HG03575 (cell line): Measurements from ENCODE around the gene R3HDM4.

ENCODE experiments used
- ATAC-seq: cut with Tn5 transposase; IDR thresholded peaks from one replicate; pipeline ENCODE4 v1.9.1; 2021; ENCODE audit not compliant: unreplicated experiment, insufficient number of reproducible peaks, low FRiP score; ENCODE audit errors: extremely low read depth

Gene R3HDM4

DNA sequence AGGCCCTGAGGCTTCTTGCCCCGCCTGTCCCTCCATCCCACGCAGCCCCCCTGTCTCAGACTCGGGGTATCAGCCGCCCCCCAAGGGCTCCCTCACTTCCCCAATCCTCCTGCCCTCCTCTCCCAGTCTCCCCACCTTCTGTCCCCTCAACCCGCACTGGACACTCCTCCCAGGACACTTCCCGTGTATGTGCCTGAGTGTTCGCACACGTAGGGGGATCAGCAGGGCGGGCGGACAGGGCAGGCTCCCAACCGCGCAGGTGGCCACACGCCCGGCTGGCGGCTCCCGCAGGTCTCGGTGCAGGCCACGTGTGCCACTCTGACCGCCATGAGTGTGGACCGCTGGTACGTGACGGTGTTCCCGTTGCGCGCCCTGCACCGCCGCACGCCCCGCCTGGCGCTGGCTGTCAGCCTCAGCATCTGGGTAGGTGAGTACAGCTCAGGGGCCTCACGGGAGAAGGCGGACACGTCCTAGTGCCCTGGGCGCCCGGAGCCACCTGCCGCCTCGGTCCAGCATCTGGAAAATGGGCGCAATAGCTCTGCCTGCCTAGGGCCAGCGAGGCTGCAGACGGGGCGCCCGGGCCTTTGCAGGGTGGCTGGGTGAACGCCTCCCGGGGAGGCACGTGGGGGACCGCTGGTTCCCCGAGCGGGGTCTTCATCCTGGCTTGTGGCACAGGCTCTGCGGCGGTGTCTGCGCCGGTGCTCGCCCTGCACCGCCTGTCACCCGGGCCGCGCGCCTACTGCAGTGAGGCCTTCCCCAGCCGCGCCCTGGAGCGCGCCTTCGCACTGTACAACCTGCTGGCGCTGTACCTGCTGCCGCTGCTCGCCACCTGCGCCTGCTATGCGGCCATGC is 6.4 kb upstream of the R3HDM4 start:
- no peak for ATAC-seq

DNA sequence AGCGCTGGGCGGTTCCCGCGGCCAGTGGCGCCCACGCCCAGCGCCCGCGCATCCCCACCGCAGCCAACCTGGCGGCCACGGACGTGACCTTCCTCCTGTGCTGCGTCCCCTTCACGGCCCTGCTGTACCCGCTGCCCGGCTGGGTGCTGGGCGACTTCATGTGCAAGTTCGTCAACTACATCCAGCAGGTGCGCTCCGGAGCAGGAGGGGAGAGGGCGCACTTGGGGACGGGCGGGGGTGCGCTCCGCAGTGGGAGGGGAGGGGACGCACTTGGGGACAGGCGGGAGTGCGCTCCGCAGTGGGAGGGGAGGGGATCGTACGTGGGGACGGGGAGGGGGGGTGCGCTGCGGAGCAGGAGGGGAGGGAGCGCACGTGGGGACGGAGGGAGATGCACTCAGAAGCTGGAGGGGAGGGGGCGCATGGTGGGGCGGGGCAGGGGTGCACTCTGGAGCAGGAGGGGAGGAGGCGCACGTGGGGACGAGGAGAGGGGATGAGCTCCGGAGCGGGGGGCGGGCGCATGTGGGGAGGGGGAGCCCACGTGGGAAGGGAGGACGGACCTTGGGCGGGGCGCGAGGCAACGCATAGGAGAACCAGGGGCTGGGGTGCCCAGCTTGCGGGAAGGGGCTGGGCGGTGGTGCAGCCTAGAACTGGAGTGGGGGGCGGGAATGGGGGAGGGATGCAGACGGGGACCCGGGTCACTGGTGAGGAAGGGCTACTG is 5.6 kb upstream of the R3HDM4 start:
- ATAC-seq: no peak

- no peak for ATAC-seq
Measured at GRCh38 chr19:918152-918437, 5.1 kb upstream of the R3HDM4 start.

DNA sequence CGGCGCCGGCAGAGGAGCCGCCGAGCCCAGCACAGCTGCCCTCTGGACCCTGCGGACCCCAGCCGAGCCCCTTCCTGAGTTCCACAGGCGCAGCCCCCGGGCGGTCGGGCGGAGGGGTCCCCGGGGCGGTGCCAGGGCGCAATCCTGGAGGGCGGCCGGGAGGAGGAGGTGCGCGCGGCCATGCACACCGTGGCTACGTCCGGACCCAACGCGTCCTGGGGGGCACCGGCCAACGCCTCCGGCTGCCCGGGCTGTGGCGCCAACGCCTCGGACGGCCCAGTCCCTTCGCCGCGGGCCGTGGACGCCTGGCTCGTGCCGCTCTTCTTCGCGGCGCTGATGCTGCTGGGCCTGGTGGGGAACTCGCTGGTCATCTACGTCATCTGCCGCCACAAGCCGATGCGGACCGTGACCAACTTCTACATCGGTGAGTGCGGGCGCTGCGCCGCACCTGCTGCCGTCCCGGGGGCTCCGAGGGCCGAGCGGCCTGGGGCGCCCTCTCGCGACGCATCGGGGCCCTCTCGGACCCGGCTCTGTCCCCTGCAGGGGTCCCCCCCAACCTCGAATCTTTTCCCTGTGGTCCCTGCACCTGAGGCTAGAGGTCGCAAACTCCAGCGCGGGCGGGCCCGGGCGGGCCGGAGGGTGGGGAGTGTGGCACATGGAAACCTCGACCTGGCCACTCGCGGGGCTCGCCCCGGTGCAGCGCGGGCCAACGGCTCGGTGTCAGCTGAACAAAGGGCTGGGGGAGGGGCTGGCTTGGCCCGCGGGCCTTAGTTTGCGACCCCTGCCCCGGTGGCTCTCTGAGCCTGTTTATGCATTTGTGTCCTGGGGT is 4.5 kb upstream of the R3HDM4 start, which contains the start of gene KISS1R:
Gene KISS1R, plus strand, starts transcription at position 11 of the 829 bp plus-strand sequence. Its CDS starts 170 bp downstream, at position 181.
- no peak for ATAC-seq

DNA sequence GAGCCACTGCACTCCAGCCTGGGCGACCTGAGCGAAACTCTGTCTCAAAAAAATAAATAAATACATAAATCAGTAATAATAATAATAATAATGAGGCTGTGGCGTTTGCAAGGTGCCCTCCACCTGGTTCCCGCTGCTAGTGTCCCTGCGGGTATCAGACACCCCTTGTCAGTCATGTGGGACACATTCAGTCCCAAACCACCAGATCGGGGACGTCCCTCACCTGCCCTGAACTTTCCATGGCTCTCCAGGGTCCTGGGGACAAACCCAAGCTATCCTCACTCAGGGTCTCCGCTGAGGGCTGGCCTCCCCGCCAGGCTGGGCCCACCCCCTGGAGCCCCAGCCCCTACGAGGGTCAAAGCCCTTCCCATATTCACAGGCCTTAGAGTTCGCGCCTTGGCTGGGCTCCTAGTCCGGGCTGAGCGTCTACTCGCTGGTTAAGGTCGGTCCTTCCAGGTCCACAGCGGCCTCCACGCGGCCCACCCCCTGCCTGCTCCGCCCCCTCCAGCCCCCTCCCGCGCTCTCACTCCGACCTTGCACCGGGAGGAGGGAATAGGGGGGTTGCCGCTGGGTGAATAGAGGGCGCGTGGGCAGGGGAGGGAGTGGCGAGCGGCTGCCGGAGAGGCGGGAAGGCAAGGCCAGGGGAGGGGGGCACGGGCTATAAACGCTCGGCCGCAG is 3.8 kb upstream of the R3HDM4 start:
- ATAC-seq: no peak

DNA sequence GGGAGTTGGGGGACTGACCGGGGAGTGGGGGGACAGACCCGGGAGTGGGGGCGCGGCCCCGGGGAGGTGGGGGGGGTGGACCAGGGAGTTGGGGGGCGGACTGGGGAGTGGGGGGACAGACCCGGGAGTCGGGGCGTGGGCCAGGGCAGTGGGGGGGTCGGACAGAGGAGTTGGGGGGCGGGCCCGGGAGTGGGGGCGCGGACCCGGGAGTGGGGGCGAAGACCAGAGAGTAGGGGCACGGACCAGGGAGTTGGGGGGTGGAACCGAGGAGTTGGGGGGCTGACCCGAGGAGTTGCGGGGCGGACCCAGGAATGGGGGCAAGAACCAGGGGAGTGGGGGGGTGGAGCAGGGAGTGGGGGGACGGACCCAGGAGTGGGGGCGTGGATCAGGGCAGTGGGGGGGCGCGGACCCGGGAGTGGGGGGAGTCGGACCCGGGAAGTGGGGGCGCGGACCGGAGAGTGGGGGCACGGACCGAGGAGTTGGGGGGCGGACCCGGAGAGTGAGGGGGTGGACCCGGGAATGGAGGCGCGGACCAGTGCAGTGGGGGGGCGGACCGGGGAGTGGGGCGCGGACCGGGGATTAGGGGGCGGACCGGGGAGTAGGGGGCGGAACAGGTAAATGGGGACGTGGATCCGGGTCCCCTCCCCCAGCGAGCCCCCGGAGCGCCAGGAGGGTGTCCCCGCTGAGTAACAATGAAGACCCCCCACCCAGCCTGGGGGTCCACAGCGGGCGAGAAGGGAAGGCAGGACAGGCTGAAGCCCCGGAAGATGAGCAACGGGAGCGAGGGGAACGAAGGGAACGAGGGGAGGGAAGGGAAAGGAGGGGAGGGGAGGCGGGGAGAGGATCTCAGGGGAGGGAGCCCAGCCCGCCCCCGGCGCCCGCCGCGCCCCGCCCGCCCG is 589 bp downstream of the R3HDM4 start:
- ATAC-seq: no peak

- no peak for ATAC-seq
Measured at GRCh38 chr19:911197-912033, 1.6 kb downstream of the R3HDM4 start.

- no peak for ATAC-seq
Measured at GRCh38 chr19:907183-907853, 5.7 kb downstream of the R3HDM4 start.

DNA sequence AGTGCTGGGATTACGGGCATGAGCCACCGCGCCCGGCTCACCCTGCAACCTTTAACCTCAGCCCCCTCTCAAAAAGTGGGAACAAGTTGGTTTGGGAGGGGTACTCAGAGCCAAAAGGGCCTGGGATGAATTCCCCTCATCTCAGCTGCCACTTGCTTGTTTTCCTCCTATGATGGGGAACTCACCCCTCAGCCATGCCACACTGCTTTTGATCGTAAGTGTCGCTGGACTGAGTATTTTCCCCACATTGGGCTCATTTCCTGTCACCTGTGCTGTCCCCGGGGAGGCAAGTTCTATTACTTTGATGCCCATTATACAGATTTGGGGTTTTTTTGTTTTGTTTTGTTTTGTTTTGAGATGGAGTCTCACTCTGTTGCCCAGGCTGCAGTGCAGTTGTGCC is 6.5 kb downstream of the R3HDM4 start:
- no peak for ATAC-seq

- ATAC-seq: no peak
Measured at GRCh38 chr19:904545-904944, 8.5 kb downstream of the R3HDM4 start.

DNA sequence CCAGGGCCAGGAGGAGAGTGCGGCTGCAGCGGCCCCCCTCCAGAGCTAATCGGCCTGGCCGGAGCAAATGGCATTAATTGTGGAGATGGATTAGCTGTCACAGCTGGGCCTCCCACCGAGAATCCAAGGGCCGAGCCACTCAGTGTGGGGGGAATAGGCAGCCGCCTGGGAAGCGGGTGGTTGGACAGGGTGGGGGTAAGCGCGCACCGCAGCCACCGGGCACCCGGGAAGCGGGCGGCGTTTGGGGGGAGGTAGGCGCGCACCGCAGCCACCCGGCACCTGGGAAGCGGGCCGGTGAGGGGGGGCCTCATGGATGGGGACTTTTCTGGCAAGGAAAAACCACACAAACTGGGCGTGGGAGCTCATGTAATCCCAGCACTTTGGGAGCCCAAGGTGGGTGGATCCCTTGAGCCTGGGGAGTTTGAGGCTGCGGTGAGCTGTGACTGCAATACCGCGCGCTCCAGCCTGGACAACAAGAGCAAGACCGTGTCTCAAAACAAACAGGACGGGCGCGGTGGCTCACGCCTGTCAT is 9.7 kb downstream of the R3HDM4 start:
- no peak for ATAC-seq

- ATAC-seq: no peak
Measured at GRCh38 chr19:902446-903226, 10.4 kb downstream of the R3HDM4 start.

DNA sequence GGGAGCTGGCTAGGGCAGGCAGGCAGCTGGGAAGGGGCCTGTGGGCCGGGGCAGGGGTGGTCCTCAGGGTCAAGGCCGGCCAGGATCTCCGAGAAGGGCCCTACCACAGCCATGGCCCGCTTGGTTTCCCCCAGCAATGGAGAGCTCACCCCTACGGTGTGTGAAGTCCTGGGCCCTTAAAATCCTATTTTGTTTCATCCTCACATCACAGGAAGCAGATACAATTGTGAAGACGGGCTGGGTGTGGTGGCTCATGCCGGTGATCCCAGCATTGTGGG is 11.0 kb downstream of the R3HDM4 start:
- no peak for ATAC-seq

DNA sequence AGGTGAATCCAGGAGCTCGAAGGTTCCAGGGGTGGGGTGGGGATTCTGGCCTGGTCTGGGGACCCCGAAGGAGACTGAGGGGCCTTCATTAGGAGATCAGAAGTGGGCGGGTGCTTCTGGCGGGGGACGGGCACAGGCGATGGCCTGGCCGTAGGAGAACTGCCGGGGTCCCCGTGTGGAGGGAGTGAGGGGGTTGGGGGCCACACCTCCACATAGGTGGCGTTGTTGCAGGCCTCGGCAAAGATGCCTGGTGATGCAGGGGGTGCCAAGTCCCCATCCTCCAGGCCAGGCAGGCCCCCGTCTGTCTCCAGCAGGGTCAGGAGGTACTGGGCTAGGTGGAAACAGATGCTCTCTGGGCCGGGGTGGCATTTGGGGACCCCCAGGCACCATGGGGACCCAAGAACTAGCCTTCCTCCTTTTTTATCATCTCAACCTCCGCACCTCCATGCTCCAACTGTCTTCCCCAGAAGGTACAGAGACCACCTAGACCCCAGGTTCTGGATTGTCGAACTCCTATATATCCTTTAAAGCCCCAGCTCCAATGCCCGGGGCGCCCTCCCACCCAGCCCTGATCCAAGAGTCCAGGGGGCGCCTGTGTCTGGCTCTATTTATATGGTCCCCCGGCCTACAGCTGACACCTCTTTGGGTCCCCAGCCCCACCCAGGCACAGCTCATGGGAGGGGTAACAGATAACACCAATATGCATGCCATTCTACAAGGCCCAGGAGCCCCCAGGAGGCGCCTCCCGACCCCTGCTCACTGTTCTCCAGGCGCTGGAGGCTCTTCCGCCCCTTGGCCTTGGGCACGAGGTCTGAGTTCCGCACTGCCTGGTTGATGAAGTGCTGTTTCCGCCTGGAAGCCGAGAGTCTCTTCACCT is 11.6 kb downstream of the R3HDM4 start:
- ATAC-seq: no peak
